HL-60/S4 (cell line): ENCODE results near the gene PTPN9.

ENCODE experiments used
- in situ Hi-C: fragments of 300-500 bp; cut with MboI; formaldehyde crosslinking; loops from 2 replicates; pipeline ENCODE4 v1.14.3; 2022; ENCODE audit warnings: low sequenced_read_pairs

Gene PTPN9

GRCh38 chr15:75425966-75426500, 153.1 kb downstream of the PTPN9 start:
- in situ Hi-C loops, result no loop called here

GRCh38 chr15:75422554-75422953, 156.6 kb downstream of the PTPN9 start:
- in situ Hi-C loops, result no loop called here

DNA sequence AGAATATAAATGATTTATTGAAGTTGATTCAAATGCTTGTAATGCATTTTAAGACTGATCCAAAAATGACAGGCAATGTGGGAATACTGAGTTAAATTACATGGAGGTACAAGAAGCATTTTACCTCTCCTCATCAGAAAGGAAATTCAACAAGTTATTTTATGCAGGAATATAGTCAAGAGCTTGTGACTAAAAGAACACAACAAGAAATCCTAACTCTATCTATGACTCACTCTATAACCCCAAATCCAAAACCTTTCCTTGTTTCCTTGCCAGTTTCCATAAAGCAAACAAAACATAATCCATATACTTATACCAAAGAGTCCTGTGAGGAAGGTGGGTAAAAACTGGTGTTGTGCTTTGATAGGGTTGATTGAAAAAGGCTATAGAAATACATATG, 158.4 kb downstream of the PTPN9 start:
- in situ Hi-C loops, result no loop called here

- in situ Hi-C loops, result no loop called here
Observed at GRCh38 chr15:75416584-75416983, 162.5 kb downstream of the PTPN9 start.
